Measurements from ENCODE around the gene KLHL21. TPM values are rescaled to one million over a fixed set of nuclear protein-coding genes. Genes with fewer than 3 reads are reported as not detected.
A peak's percentile ranks its signal among the peaks of the same experiment; 100 is the strongest.

The KLHL21 gene
- total RNA-seq, 1 experiment from 2014 or later, result 35.9 TPM

GRCh38 chr1:6648556-6648955 lies 45.9 kb upstream of the KLHL21 start:
- TF ChIP-seq, protein P1, sequence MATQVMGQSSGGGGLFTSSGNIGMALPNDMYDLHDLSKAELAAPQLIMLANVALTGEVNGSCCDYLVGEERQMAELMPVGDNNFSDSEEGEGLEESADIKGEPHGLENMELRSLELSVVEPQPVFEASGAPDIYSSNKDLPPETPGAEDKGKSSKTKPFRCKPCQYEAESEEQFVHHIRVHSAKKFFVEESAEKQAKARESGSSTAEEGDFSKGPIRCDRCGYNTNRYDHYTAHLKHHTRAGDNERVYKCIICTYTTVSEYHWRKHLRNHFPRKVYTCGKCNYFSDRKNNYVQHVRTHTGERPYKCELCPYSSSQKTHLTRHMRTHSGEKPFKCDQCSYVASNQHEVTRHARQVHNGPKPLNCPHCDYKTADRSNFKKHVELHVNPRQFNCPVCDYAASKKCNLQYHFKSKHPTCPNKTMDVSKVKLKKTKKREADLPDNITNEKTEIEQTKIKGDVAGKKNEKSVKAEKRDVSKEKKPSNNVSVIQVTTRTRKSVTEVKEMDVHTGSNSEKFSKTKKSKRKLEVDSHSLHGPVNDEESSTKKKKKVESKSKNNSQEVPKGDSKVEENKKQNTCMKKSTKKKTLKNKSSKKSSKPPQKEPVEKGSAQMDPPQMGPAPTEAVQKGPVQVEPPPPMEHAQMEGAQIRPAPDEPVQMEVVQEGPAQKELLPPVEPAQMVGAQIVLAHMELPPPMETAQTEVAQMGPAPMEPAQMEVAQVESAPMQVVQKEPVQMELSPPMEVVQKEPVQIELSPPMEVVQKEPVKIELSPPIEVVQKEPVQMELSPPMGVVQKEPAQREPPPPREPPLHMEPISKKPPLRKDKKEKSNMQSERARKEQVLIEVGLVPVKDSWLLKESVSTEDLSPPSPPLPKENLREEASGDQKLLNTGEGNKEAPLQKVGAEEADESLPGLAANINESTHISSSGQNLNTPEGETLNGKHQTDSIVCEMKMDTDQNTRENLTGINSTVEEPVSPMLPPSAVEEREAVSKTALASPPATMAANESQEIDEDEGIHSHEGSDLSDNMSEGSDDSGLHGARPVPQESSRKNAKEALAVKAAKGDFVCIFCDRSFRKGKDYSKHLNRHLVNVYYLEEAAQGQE (IDR thresholded peaks at IDR 0.05; ENCODE audit: insufficient read depth in 1 of 2, low read depth in 2 of 2, low read length in 1 of 2), result no peak
- TF ChIP-seq SIN3A (IDR thresholded peaks at IDR 0.05; ENCODE audit: borderline replicate concordance, insufficient read depth, low read depth, low read length), result no peak
- no peak for TF ChIP-seq TCF7L2 (IDR thresholded peaks at IDR 0.05; ENCODE audit: low read depth, low read length)
- TF ChIP-seq POLR2AphosphoS5 (IDR thresholded peaks at IDR 0.05; ENCODE audit: low read depth, low read length), result no peak
- TF ChIP-seq, protein P2, sequence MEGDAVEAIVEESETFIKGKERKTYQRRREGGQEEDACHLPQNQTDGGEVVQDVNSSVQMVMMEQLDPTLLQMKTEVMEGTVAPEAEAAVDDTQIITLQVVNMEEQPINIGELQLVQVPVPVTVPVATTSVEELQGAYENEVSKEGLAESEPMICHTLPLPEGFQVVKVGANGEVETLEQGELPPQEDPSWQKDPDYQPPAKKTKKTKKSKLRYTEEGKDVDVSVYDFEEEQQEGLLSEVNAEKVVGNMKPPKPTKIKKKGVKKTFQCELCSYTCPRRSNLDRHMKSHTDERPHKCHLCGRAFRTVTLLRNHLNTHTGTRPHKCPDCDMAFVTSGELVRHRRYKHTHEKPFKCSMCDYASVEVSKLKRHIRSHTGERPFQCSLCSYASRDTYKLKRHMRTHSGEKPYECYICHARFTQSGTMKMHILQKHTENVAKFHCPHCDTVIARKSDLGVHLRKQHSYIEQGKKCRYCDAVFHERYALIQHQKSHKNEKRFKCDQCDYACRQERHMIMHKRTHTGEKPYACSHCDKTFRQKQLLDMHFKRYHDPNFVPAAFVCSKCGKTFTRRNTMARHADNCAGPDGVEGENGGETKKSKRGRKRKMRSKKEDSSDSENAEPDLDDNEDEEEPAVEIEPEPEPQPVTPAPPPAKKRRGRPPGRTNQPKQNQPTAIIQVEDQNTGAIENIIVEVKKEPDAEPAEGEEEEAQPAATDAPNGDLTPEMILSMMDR (IDR thresholded peaks at IDR 0.05), result no peak
- H3K9me3 ChIP-seq (ENCODE audit: control insufficient read depth, insufficient read depth, low read depth, low read length), result no peaks in the 10 kb centered on the region
- H3K27ac ChIP-seq (ENCODE audit: low read length), result no peak overlapping the region
- CTCF ChIA-PET, result no interaction called here
- H3K4me3 ChIP-seq (ENCODE audit: low read depth in 2 of 2, low read length in 2 of 2), result no peak overlapping the region
- no peaks in the 10 kb centered on the region for H3K27me3 ChIP-seq (ENCODE audit: control insufficient read depth, insufficient read depth, low read length)
- peaks cover 1% of the 10 kb centered on the region; the same call in 1 of the 2 replicates for H3K36me3 ChIP-seq (ENCODE audit: control insufficient read depth, insufficient read depth, low read length)
- no peaks in the 10 kb centered on the region for H3K4me1 ChIP-seq (ENCODE audit: control insufficient read depth, insufficient read depth, low read length)
- no TSS peak for BruUV-seq (replicated peaks)
- no peak for ATAC-seq
- POLR2A ChIA-PET, result interaction anchor here (0.7 kb wide), 1 partner anchor 136 kb away, joined by 3 read pairs; no protein-coding TSS in a partner anchor
- DNase-seq (ENCODE audit: low read depth, low spot score), result no peak
- in situ Hi-C loops (cut with HindIII; ENCODE audit: low pct_unique_long_range_greater_than_20kb, low sequenced_read_pairs) (no loop called here), intact Hi-C loops (cut with micrococcal nuclease; ENCODE audit: unreplicated experiment) (no loop called here)

- Histone ChIP-seq H3K27ac (ENCODE audit: low read length) (no peak overlapping the region), H3K9me3 (ENCODE audit: control insufficient read depth, insufficient read depth, low read depth, low read length) (no peaks in the 10 kb centered on the region), H3K27me3 (ENCODE audit: control insufficient read depth, insufficient read depth, low read length) (no peaks in the 10 kb centered on the region), H3K36me3 (ENCODE audit: control insufficient read depth, insufficient read depth, low read length) (no peaks in the 10 kb centered on the region), H3K4me3 (ENCODE audit: low read depth in 2 of 2, low read length in 2 of 2) (no peak overlapping the region), H3K4me1 (ENCODE audit: control insufficient read depth, insufficient read depth, low read length) (no peaks in the 10 kb centered on the region)
- peak; percentile 51; the same call in 1 of the 2 replicates for ATAC-seq
- TF ChIP-seq, protein P1 (IDR thresholded peaks at IDR 0.05; ENCODE audit: insufficient read depth in 1 of 2, low read depth in 2 of 2, low read length in 1 of 2), result no peak
- TSS peak; percentile 23 for BruUV-seq (replicated peaks)
- in situ Hi-C loops (cut with HindIII; ENCODE audit: low pct_unique_long_range_greater_than_20kb, low sequenced_read_pairs) (no loop called here), intact Hi-C loops (cut with micrococcal nuclease; ENCODE audit: unreplicated experiment) (no loop called here)
- no peak for DNase-seq (ENCODE audit: low read depth, low spot score)
- CTCF ChIA-PET, result interaction anchor here (0.6 to 1.3 kb wide), 5 partner anchors 14 to 1305 kb away, joined by 3 to 5 read pairs (median 4); partner anchors contain the start of gene NOL9
- POLR2A ChIA-PET, result interaction anchor here (0.6 kb wide), 1 partner anchor 567 kb away, joined by 14 read pairs; no protein-coding TSS in a partner anchor
Measured at GRCh38 chr1:6646499-6647148, 44.0 kb upstream of the KLHL21 start.

All from Panc1 (cell line).